ENCODE data around the gene DLK1.
A peak's percentile ranks its signal among the peaks of the same experiment; 100 is the strongest.

Gene DLK1

GRCh38 chr14:100706200-100706599, 20.5 kb upstream of the DLK1 start:
- TF ChIP-seq CTCF (IDR thresholded peaks at IDR 0.05; ENCODE audit: low read depth, low read length) = no peak
- DNase-seq (ENCODE audit: low read depth, low spot score) = no peak
- in situ Hi-C loops (cut with HindIII; ENCODE audit: low sequenced_read_pairs) = no loop called here
- no peak overlapping the region for H3K4me3 ChIP-seq (ENCODE audit: low read depth, low read length)

- TF ChIP-seq CTCF (IDR thresholded peaks at IDR 0.05; ENCODE audit: low read depth, low read length) = no peak
- H3K4me3 ChIP-seq (ENCODE audit: low read depth, low read length) = no peak overlapping the region
- DNase-seq (ENCODE audit: low read depth, low spot score) = no peak
- in situ Hi-C loops (cut with HindIII; ENCODE audit: low sequenced_read_pairs) = no loop called here
Measured at GRCh38 chr14:100706860-100707259, 19.8 kb upstream of the DLK1 start.

- no peak overlapping the region for H3K4me3 ChIP-seq (ENCODE audit: low read depth, low read length)
- DNase-seq (ENCODE audit: low read depth, low spot score) = peak; percentile 34
- TF ChIP-seq CTCF (IDR thresholded peaks at IDR 0.05; ENCODE audit: low read depth, low read length) = no peak
- in situ Hi-C loops (cut with HindIII; ENCODE audit: low sequenced_read_pairs) = no loop called here
Measured at GRCh38 chr14:100708425-100709288, 18.0 kb upstream of the DLK1 start.

GRCh38 chr14:100709289-100710284, 17.1 kb upstream of the DLK1 start:
- TF ChIP-seq CTCF (IDR thresholded peaks at IDR 0.05; ENCODE audit: low read depth, low read length) = peak; percentile 72
- in situ Hi-C loops (cut with HindIII; ENCODE audit: low sequenced_read_pairs) = no loop called here
- DNase-seq (ENCODE audit: low read depth, low spot score) = peak; percentile 33
- H3K4me3 ChIP-seq (ENCODE audit: low read depth, low read length) = peak overlapping the region; percentile 20

GRCh38 chr14:100710391-100710790, 16.3 kb upstream of the DLK1 start:
- H3K4me3 ChIP-seq (ENCODE audit: low read depth, low read length) = no peak overlapping the region
- DNase-seq (ENCODE audit: low read depth, low spot score) = no peak
- TF ChIP-seq CTCF (IDR thresholded peaks at IDR 0.05; ENCODE audit: low read depth, low read length) = no peak
- in situ Hi-C loops (cut with HindIII; ENCODE audit: low sequenced_read_pairs) = no loop called here

- H3K4me3 ChIP-seq (ENCODE audit: low read depth, low read length) = no peak overlapping the region
- no peak for DNase-seq (ENCODE audit: low read depth, low spot score)
- in situ Hi-C loops (cut with HindIII; ENCODE audit: low sequenced_read_pairs) = no loop called here
- no peak for TF ChIP-seq CTCF (IDR thresholded peaks at IDR 0.05; ENCODE audit: low read depth, low read length)
Measured at GRCh38 chr14:100710826-100711462, 15.7 kb upstream of the DLK1 start.
